GM21528 (cell line): ENCODE measurements around the gene MTRFR.
A peak's percentile ranks its signal among the peaks of the same experiment; 100 is the strongest.

Experiments used
- ATAC-seq: cut with Tn5 transposase; IDR thresholded peaks from one replicate; pipeline ENCODE4 v1.9.1; 2021; ENCODE audit warnings: mild to moderate bottlenecking, moderate library complexity; ENCODE audit not compliant: unreplicated experiment, low FRiP score

The MTRFR gene

DNA sequence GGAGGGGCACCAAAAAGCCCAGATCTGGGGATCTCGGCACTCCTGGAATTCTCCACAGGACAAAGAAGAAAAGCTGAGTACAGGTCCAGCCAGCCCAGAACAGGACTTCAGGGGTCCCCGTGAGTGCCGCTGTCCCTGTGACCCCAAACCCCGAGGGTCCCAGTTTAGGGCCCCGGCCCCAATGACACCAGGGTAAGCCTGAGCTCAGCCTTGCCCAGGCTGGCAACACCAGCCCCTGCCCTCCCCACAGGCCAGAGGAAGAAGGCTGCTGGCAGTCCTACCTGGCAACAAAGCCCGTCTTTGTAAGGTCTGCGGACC, 36.6 kb downstream of the MTRFR start:
- ATAC-seq, result no peak

DNA sequence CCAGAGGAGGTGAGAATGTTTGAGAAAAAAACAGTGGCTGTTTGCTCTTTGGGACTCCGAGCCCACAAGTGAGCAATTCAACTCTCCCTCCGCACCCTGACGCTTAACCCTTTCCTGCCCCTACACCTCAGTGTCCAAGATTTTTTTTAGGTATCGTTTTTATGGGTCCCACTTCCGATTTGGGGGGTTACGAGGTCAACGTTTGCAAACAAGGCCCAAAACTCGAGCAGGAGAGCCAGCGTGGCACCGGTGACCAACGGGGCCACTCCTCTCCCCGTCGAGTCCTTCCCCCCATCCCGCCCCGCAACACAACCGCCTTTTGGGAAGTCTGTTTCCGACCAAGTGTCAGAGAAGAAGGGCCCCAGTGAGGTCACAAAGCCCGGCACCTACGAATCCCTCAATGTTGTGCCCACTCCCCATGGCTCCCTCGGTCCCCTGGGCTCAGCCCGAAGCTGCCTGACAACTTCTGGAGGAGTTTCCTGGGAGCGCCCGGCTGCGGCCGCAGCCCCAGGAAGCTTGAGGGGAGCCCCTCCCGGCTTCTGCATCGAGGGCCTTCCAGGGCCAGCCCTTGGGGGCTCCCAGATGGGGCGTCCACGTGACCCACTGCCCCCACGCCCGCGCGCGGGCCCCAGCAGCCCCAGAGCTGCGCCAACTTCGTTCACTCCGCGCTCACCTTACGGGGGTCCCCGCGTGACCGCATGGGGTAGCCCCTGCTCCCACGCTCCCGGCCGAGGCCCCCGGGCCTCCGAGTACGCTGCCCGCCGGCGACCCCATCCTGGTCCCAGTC, 37.2 kb downstream of the MTRFR start:
- peak; percentile 7 for ATAC-seq

DNA sequence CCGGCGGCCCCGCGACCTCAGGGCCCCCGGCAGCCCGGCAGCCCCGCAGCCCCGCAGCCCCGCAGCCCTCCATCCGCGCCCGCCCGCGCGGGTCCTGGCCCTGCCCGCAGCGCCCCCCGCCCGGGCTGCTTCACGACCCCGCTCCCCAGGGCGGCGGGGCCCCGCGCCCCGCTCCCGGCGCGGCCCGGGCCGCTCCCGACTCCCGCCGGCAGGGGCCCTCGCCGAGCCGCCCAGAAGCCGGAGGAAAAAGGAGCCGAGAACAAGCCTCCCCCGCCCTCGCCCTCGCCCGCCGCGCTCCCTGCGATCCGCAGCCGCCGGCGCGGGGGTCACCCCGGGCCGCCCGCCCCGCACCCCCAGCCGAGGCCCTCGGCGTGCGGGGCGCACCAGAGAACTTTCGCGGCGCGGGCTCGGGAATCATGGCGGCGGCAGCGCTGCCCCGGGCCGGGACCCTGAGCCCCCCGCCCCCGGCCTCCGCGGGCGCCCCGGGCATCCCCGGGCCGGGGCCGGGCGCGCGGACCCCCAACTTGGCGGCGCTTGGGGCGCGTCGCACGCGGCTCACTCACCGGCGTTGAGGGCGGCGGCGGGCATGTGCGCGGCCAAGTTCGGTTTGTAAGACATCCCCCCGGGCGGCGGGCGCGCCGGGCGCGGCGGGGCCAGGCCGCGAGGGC, 37.9 kb downstream of the MTRFR start:
- peak; percentile 55 for ATAC-seq

DNA sequence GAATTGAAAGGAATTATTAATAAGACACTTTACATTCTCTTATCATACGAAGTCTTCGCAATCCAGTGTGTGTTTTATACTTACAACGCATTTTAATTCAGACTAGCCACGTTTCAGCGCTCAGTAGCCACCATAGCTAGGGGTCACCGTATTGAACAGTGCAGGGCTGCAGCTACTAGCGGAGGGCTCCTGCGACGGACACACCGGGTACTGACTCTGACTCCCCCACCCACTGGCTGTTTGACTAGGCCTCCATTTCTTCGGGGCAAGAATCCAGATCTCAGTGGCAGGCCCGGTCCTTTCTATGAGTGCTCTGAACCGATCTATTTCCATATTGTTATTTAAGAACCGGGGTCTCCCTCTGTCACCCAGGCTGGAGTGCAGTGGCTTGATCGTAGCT, 39.9 kb downstream of the MTRFR start:
- no peak for ATAC-seq

DNA sequence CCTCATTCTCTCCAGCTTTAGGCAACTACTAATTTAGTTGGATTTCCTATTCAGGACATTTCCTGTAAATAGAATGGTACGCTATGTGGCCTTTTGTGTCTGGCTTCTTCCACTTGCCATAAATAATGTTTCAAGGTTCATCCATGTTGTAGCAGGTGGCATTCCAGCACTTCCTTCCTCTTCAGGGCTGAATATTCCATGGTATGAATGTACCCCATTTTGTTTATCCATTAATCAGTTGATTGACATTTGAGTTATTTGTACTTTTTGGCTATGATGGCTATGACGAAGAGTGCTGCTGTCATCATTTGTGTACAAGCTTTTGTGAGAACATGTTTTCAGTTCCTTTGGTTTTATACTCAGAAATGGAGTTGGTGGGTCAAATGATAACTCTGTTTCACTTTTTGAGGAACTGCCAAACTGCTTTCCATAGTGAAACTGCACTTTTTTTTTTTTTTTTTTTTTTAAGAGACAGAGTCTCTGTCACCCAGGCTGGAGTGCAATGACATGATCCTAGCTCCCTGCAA, 44.9 kb downstream of the MTRFR start:
- peak; percentile 71 for ATAC-seq

DNA sequence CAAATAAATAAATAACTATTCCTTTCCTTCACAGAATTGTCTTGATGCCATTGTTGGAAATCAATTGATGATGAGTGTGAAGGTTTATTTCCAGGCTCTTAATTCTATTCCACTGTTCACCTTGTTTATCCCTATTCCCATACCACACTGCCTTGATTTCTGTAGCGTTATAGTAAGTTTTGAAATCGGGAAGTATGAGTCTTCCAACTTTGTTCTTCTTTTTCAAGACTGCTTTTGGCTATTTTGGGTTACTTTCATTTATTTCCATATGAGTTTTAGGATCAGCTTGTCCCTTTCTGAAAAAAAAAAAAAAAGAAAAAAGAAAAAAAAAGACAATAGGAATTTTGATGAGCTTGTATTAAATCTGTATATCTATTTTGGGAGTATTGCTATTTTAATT, 47.7 kb downstream of the MTRFR start:
- ATAC-seq, result no peak

DNA sequence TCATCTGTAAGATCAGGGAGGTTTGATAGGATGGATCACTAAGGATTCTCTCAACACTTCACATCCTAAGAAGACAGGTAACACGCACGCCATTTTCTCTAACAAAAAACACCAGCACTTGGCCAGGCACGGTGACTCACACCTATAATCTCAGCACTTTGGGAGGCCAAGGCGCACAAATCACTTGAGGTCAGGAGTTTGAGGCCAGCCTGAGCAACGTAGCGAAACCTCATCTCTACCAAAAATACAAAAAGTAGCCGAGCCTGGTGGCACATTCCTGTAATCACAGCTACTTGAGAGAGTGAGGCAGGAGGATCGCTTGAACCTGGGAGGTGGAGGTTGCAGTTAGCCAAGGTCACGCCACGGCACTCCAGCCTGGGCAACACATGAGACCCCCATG, 48.9 kb downstream of the MTRFR start:
- ATAC-seq, result no peak

DNA sequence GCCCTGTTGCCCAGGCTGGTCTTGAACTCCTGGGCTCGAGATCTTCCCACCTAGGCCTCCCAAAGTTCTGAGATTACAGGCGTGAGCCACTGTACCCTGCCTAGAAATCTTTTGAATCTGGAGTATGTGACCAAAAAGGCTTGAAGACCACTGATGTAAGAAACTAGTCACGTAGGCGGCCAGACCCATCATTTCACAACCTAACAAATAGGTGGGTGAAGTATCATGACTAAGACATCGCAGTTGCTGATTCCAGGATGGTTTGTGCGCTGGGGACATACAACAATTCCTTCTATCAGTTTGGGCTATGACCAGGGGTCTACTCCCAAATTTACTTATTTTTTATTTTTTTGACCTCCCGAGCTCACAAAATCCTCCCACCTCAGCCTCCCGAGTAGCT, 50.2 kb downstream of the MTRFR start:
- no peak for ATAC-seq

DNA sequence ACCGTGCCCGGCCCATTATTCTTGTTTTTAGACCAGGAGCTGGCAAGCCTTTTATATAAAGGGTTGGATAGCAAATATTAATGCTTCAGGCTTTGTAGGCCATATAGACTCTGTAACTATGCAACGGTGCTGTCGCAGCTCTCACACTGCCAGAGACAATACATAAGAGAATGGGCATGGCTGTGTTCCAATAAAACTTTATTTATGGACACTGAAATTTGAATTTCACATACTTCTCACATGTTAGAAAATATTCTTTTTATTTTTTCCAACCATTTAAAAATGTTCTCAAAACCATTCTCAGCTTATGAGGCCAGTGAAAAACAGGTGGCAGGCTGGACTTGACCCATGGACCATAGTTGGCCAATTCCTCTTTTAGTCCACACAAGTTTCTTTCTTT, 51.4 kb downstream of the MTRFR start:
- no peak for ATAC-seq

DNA sequence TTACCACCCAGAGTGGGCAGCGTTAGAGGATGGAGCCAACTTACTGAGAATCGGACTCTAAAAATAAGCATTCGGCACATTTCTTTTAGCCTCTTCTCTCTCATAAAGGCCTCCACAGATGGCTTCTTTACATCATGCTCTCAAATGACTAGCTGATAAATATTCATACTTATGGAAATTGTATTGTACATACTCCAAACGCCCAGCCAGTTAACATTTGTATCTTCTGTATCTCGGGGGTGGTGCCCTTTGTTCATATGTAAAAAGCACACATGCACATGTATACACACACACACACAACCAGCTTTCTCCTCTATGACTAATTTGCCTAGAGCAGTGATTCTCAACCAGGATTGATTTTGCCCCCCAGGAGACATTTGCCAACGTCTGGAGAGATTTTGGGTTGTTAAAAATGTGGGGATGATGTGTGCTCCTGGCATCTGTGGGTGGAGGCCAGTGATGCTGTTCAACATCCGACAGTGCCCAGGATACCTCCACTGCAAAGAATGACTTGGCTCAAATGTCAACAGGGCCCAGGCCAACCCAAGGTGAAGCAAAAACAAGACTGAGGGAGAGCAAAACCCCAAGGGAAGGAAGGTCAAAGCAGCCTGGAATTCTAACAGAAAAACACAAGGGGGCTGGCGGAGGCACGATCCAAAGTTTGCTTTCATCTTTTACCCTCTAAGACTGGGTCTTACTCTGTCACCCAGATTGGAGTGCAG, 53.6 kb downstream of the MTRFR start:
- no peak for ATAC-seq

DNA sequence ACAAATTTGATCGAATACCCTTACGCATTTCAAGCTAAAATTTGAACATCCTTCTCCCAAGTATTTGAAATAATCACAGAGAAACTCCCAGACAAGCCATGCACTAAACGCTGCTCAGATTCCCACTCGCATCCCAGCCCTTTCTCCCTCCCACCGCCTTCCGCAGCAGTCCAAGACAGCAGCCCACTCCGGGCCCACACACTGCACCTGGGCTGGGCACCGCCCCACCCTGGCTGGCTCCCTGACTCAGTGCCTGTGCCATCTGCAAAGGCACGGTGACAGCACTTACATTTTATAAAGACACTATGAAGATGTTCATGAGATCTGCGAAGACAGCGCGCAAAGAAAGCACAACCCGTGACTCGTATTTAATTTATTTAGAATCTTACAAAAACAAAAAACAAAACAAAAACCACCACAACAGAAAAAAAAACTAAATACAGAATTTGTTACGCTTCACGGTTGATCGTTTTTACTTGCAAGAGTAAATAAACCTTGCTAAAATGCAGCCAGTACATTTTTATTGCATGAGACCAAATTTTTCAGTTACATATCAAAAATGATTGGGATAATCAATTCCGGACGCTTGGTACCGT, 55.6 kb downstream of the MTRFR start:
- ATAC-seq, result no peak

DNA sequence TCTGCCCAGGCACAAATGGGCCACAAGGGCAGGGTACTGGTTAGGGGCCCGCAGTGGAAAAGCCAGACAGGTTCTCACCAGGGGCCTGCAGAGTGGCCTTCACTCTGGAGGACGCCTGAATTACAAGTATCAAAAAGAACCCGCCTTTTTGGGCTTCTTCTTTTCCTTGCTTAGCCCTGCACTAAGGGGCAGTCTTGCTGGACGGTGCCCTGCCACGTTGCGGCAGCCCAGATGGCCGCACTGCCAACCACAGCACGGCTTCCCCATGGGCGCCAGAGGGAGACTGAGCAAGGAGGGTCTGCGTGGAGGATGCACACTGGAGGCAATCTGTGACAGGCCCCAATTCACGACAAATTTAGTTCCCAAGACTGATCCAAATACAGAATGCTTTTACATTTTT, 56.7 kb downstream of the MTRFR start:
- ATAC-seq, result no peak

DNA sequence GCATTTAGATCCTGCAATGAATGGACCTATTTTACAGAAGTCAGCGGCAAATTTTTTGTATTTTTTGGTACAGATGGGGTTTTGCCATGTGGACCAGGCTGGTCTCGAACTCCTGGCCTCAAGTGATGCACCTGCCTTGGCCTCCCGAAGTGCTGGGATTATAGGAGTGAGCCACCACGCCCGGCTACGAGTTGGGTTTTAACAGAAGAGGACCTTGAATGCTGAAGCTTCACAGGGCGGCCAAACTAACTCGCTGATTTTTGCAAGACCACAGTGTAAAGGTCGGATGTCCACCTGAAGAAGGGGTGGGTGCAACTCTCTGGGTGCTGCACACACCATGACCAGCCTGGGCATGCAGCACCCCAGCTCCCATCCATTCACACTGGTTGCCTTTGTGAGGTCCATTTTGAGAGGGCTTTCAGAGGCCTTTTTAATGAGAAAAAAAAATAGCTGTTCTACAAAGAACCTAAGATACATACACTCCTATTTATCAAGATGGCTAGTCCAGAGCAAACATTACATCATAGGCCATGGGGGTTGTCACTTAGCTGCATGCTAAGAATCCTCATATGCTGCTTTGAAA, 60.0 kb downstream of the MTRFR start:
- no peak for ATAC-seq

DNA sequence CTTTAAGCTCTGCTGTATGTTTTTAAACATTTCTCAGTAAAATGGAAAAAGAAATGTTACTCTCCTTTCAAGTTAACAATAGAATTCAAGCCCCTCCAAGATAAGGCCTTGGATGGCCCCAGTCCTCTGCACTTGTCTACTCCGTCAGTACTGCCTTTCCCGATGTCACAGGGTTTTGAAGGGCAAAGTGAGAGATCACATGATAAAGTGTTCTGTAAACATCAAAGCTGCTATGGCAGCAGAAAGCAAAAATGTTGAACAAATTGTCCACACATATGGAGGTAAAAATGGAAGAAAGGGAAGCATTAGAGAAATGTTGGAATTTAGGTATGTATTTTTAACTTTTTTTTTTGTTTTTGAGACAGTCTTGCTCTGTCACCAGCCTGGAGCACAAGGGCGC, 71.9 kb downstream of the MTRFR start:
- ATAC-seq, result no peak

DNA sequence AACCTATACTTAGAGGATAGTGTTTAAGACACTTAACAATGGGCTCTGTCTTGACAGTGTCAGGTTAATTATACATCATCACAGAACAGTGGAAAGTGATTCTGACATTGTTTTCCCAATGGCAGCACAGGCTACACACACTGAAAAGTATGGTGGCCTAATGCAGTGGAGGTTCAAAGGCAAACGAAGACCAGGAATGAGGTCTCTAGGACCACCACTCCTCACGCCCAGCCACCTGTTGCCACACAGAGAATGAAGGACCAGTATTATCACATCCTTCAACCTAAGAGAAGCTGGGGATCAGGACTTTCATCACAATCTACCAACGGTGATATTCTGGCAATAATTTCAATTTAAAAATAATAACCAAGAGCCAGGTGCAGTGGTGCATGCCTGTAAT, 73.0 kb downstream of the MTRFR start:
- ATAC-seq, result no peak
